SH-SY5Y (cell line): ENCODE measurements around the gene RASSF1.

Experiments
- GATA2 ChIP-seq: IDR thresholded peaks from 2 replicates; pipeline ENCODE4 v1.6.1; 2011; ENCODE audit warnings: mild to moderate bottlenecking, low read depth, low read length
- GATA3 ChIP-seq: IDR thresholded peaks from 2 replicates; pipeline ENCODE4 v1.6.1; 2011; ENCODE audit warnings: low read depth, mild to moderate bottlenecking, low read length, moderate library complexity

RASSF1 gene

DNA sequence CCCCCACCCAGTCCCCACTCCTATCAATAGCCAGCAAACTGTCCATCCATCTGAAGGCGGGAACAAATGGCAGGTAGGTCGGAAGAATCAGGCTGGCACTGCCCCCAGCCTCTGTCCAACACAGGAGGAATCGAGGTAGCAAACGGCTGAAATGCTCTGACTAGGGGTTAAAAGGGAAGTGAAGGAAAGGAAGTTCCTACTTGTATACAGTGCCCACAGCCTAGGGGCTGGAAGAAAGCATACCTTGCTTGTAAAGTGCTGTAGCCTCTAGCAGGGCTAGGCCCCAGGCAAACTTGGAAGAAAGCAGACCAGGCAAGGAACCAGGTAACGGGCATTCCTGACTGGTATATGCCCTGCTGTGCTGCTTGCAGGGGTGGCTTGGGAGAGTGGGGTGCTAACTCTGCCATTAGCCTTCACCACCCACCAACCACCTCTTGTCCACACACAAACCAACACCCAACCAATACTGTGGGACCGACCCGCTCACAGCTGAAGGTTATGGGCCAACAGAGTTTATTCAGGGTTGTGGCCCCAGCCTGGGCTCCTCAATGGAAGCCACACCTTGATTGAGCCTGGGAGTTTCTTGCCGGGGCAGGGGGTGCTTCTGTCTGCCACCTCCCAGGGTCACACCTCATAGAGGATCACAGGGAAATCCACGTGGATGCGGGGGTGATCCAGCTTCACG, 15.0 kb downstream of the RASSF1 start:
- TF ChIP-seq GATA2 (no peak), GATA3 (no peak)

DNA sequence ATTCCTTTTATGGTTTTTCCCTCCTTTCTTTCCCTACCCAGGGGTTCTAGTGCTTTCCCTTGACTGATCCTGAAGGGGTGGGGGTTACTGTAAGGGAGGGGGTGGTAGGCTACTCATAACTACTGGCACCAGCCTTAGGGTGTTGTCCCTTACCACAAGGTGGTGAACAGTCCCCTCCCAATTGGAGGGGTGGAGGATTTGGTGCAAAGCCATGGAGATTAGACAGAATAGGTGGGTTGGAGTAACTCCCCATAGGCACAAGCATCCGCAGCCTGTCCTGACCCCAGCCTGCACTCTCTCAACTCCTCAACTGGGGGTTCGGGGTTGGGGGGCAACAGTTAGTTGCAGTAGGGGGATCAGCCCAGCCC, 15.5 kb downstream of the RASSF1 start:
- TF ChIP-seq GATA2 (no peak), GATA3 (no peak)

DNA sequence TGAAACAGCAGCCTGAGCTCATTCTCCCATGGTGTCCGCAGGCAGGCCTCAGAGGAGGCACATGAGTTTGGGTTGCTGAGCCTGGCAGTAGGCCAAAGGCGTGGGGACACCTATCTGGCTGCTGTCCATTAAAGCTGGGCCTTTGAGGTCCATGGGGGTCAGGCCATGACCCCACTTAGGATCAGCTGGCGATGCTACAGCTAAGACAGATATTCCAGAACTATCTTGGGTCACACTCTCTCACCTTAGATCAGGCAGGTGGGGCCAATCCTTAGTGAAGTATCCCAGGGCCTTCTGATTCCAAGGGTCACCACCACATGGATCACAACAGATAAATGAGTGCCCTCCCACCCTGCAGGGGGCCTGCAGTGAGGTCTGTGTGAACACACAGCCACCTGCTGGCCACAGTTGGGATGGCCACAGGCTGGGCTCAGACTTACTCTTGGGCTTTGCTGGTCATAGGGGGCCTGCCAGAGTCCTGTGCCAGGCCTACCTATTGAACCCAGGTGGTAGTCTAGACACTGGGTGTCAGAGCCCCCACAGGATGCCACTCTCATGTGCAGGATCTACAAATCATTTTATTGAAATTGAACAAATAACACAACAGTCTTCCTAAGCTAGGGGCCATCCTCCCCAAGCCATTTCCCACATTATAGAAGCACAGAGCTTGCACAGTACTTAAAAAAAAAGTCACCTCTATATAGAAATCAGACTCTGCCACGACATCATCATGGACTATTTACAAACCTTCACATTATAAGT, 16.1 kb downstream of the RASSF1 start:
- no peak for TF ChIP-seq GATA3
- TF ChIP-seq GATA2, result no peak

DNA sequence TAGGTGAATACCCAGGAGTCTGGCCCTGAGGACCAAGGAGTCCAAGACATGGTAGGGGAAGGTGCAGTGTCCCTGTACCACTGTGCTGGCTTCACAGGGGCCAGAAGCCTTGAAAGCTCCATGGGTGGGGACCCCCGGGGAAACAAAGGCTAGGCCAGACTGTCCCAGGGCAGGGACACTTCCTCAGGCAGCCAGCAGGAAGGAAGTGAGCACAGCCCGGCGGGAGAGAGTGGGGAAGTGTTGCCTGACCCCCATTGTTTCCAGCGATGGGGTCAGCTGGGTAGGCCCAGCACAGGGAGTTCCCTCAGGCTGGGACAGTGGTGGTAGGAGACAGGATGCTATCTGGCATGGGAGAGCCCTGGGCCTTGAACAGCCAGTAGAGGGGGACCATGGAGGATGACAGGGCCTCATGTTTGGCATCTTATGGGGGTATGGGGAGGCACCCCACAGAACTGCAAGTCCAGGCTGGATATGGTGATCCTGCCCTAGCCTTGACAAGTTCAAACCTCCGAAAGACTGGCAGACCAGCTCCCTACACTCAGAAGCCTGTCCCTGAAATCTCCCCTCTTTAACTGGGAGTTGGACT, 16.9 kb downstream of the RASSF1 start:
- no peak for TF ChIP-seq GATA2
- no peak for TF ChIP-seq GATA3

DNA sequence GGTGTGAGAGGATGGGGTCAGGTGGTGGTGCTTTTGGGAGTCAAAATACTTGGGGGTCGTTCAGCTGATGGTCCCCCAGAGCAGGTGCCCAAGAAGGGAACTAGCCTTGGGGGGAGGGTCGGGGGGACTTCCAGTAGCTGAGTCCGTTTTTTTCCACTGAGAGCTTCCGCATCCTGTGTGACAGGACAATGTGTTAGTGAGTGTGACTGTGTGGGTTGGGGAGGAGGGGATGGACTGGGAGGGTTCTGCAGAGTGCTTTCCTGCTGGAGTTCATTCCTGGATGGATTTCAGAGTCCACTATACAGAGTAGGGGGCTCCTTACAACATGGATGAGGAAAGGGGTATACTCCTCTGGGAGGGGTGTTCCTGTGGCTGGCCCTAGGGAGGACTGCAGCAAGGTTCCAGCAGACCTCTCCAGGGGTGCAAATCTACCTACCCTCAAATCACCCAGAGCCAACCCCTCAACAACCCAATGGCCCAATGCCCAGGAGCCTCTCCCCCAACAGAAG, 17.5 kb downstream of the RASSF1 start:
- TF ChIP-seq GATA3 (no peak), GATA2 (no peak)

DNA sequence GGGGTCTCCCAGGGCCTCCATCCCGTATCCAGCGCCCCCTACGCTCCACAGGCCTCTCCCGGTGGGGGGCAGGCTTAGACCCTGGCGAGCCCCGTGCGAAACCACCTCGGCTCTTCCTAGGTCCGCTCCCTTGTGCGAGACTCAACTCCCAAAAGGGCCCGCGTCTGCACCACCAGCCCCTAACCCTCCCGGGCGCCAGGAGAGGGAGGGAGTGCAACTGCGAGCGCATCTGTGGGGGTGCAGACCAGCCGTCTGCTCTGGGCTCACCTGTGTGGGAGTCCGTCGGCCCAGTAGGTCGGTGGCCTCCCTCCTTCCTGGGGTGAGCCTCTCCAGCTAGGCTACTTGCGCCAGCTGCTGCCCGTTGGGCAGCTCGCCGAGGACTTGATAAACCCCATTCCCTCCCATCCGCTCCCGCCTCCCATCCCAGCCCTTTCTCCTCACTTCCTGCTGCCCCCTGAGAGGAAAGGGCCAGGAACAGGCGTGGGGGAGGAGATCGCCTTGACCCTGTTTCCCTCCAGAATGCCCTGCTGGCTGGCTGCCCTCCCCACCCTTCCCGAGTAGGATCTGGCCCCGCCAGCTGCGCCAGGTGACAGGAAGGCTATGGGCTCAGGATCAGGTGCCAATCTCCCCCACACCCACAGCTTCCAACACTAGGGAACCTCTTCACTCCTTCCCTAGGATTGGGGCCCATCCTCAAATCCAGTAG, 18.1 kb downstream of the RASSF1 start, which contains the start of gene HYAL2:
Gene HYAL2 (minus strand): TSS at position 360 of the 706 bp plus-strand sequence. CDS start 2,256 bp downstream, outside the sequence.
- TF ChIP-seq GATA3 (no peak), GATA2 (no peak)

DNA sequence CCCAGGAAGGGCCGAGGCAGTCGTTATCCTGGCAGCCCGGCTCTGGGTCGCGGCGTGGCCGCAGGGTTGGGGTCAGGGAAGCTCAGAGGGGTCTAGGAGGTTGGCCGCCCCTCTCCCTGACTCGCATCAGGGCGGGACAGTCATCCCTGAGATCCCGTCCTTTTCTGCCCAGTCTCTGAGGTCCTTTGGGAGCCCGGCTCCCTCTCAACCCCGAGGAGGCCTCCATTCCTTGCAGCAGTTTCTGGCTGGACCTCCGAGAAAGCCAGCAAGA, 18.6 kb downstream of the RASSF1 start:
- TF ChIP-seq GATA2 (no peak), GATA3 (no peak)

DNA sequence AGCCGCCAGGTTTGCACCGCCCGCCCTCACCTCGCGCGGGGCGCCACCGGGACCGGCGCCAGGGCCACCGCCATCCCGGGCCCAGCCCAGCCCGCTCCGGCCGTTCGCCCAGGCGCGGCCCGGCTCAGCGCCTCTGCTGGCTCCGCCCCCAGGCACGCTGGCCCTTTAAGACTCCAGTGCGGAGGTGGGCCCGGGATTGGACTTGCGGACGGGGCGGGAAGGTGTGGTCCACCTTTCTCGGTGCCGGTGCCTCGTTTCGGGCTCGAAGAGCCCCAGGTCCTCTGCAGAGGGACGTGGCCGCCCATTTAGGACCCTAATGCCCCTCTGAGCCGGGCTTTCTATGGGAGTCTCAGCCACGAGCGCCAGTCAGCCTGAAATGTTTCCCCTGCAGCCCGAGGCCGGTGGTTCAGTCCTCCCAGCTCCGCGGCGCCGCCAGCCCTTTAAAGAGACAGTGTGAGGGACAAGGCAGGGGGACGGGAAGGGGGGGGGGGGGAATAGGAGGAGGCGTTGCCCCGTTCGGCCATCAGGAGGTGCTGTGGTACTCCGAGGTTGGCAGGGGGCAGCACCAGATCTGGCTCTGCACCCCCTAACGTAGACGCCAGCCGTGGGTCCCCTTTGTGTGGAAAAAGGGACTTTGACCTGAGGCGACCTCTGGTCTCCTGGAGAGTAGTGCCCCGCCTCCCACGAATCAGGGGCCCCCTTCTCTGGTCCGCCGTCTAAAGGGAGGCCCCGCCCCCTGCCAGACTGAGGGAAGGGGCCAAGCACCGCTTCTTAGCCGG, 19.1 kb downstream of the RASSF1 start:
- TF ChIP-seq GATA2 (peak; percentile 18; the same call in 1 of the 2 replicates), GATA3 (no peak)

DNA sequence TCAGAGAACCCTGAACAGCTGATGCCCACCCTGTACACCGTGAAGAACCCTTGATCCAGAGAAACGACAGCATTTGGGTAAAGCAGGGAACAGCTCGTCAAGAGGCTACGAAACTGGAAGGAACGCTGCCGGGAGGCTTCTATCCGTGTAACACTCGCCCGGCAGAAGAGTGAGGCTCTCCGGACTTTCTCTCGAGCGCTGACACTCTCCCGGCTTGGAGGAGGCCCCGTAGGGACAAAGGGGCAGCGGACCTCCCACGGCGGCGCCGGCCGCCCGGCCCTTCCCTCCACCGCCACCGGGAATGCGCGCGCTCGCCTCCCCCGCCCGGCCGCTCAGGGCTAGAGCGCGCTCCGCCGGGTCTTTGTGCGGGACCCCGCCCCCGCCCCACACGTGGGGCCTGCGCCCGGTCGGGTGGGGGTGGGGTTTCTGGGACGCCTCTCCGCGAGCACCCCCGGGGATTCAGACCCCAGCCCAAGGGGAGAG, 19.7 kb downstream of the RASSF1 start:
- TF ChIP-seq GATA2, result no peak
- no peak for TF ChIP-seq GATA3

DNA sequence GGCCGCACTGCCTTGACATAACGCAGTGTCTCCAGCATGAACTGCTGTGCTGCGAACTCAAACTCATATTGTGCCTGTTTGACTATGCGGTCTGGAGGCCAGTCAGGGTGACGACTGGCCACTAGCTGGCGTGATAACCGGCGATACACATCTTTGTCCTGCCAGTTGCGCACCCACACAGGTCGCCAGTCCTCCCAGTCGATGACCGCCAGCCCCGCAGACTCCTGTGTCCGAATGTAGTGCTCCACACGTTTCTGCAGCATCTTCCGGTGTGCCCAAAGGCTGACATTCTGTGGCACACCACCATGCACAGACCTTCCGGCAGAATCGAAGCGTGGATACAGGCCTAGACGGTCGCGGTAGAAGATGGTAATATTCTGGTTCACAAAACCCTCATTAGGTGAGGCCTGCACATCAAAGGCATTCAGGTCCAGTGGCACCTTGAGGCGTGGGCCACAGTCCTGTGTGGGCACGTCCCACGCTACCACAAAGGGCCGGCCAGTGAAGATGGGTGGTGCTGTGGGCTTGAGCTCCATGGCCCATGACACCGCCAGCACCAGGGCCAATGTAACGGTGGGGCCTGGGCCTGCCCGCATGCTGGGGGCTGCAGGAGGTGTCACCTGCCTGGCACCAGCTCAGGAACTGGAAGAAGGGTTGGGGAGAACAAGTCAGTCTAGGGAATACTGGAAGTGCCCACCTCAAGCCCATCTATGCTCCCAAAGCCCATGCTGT, 20.6 kb downstream of the RASSF1 start:
- TF ChIP-seq GATA3, result no peak
- no peak for TF ChIP-seq GATA2

DNA sequence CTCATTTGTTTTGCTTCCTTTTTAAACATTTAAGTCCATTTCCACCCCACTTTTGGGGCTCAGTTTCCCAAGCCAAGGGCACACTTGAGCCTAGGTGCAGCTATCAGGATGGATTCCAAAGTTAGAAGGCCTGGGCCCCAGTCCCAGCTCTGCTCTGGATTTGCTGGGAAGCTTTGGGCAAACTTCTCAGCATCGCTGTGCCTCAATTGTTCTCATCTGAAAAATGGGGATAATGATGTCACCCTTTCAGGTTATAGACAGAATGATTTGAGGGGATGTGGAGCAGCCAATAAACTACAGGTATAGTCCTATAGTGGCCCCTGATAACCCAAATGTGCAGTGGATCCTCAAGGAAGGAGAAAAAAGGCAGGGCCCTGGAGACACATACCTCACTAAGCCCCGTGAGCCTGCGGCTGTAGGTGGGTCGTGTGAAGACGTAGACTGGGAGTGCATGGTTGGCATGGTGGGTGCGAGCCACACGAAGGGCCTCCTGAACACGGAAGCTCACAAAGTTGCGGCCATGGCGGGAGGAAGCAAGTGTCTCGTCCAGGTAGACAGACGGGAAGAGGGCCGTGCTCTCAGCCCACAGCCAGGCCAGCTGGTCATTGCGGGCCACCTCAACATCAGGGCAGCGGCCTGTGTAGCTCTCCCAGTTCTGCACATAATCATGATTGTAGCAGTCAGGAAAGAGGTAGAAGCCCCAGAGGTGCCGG, 21.3 kb downstream of the RASSF1 start:
- TF ChIP-seq GATA2 (no peak), GATA3 (no peak)

DNA sequence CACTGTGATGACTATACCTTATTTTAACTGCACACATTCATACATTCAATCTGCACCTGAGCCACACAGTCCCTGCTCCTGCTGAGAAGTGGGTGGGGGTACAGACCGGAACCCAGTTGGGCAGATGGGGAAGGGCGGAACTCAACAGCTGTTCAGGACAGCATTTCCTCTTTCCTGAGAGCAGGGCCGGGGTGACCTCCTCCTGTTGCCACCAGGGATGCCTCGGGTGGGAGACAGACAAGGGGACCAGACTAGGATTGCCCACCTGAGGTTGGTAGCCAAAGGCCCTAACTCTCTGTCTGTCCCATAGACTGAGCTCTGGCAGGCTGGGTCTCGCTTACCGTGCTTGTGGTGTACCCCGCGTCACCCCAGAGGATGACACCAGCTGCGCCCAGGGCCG, 22.0 kb downstream of the RASSF1 start:
- TF ChIP-seq GATA2 (no peak), GATA3 (no peak)
